Esophagus muscularis mucosa (tissue), 4 donors: ENCODE results near the gene COG4.

Experiments used
- EP300 ChIP-seq: sonication (generic); formaldehyde crosslinking; IDR thresholded peaks from one replicate; pipeline ENCODE4 v1.6.1; 2017; ENCODE audit warnings: antibody characterized with exemption
- POLR2A ChIP-seq: fragments of 450-650 bp; IDR thresholded peaks from one replicate; pipeline ENCODE4 v1.6.1; 2017; ENCODE audit warnings: antibody characterized with exemption, moderate library complexity, mild to moderate bottlenecking, low read depth
- POLR2AphosphoS5 ChIP-seq, 2 donors: sonication (generic); formaldehyde crosslinking; IDR thresholded peaks; one replicate each; pipeline ENCODE4 v1.6.1; 2017; ENCODE audit warnings: antibody characterized with exemption in 2 of 2
- TF ChIP-seq, protein P1 (sequence below), 3 experiments: fragments of 200-600 bp in 2 of 3; fragments of 450-650 bp in 1 of 3; sonication (generic) in 2 of 3; IDR thresholded peaks; one replicate each; pipeline ENCODE4 v1.5.1; 2017 to 2019; ENCODE audit warnings: antibody characterized with exemption in 3 of 3, mild to moderate bottlenecking in 2 of 3, moderate library complexity in 1 of 3

DNA sequence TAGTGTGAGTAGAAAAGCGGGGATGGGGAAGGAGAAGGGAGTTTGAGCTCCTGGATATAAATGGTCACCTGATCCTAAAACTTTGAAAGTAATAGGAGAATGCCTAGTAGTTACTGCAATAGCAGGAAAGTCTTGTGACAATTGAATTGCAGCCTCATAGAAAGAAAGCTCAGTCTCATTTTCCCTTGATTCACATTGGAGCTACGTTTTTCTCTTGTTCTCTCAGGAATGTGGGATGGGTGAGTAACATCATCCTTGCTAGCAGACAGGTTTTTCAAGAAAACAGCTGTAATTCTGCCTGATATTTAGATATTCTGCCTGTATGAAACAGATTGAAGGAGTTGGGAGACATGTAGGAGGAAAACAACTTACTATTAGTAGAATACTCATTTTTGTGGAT lies 25.6 kb upstream of the COG4 start:
- TF ChIP-seq, protein P1, sequence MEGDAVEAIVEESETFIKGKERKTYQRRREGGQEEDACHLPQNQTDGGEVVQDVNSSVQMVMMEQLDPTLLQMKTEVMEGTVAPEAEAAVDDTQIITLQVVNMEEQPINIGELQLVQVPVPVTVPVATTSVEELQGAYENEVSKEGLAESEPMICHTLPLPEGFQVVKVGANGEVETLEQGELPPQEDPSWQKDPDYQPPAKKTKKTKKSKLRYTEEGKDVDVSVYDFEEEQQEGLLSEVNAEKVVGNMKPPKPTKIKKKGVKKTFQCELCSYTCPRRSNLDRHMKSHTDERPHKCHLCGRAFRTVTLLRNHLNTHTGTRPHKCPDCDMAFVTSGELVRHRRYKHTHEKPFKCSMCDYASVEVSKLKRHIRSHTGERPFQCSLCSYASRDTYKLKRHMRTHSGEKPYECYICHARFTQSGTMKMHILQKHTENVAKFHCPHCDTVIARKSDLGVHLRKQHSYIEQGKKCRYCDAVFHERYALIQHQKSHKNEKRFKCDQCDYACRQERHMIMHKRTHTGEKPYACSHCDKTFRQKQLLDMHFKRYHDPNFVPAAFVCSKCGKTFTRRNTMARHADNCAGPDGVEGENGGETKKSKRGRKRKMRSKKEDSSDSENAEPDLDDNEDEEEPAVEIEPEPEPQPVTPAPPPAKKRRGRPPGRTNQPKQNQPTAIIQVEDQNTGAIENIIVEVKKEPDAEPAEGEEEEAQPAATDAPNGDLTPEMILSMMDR (IDR thresholded peaks at IDR 0.05) = no peak
- TF ChIP-seq POLR2A (no peak), EP300 (no peak), POLR2AphosphoS5 (IDR thresholded peaks at IDR 0.05) (no peak)
